A673 (cell line): Measurements from ENCODE around the gene CXorf66.

ENCODE experiments used
- EZH2 ChIP-seq: fragments of 200-600 bp; sonication (generic); IDR thresholded peaks from 2 replicates; pipeline ENCODE4 v1.6.1; 2017; ENCODE audit warnings: borderline replicate concordance, low read depth, mild to moderate bottlenecking, mixed read lengths, antibody characterized with exemption, low read length; ENCODE audit not compliant: poor library complexity, severe bottlenecking
- TF ChIP-seq, protein P1 (sequence below): fragments of 300-800, 200-600 bp; sonication (generic); conservative IDR thresholded peaks from 2 replicates; pipeline ENCODE4 v1.5.1; 2017; ENCODE audit warnings: low read depth, mild to moderate bottlenecking, antibody characterized with exemption, low read length, moderate library complexity, mixed read lengths

GRCh38 chrX:139914421-139914820, 50.9 kb downstream of the CXorf66 start:
- no peak for TF ChIP-seq EZH2
- TF ChIP-seq, protein P1, sequence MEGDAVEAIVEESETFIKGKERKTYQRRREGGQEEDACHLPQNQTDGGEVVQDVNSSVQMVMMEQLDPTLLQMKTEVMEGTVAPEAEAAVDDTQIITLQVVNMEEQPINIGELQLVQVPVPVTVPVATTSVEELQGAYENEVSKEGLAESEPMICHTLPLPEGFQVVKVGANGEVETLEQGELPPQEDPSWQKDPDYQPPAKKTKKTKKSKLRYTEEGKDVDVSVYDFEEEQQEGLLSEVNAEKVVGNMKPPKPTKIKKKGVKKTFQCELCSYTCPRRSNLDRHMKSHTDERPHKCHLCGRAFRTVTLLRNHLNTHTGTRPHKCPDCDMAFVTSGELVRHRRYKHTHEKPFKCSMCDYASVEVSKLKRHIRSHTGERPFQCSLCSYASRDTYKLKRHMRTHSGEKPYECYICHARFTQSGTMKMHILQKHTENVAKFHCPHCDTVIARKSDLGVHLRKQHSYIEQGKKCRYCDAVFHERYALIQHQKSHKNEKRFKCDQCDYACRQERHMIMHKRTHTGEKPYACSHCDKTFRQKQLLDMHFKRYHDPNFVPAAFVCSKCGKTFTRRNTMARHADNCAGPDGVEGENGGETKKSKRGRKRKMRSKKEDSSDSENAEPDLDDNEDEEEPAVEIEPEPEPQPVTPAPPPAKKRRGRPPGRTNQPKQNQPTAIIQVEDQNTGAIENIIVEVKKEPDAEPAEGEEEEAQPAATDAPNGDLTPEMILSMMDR, result no peak
